HuH-7.5 (cell line): ENCODE data around the gene TOMM34.
A peak's percentile ranks its signal among the peaks of the same experiment; 100 is the strongest.

Experiments
- DNase-seq: peaks from one replicate; pipeline ENCODE4 v3.0.0; 2011; ENCODE audit warnings: low spot score

The TOMM34 gene

GRCh38 chr20:44930517-44931168 is 29.6 kb downstream of the TOMM34 start:
- no peak for DNase-seq

DNA sequence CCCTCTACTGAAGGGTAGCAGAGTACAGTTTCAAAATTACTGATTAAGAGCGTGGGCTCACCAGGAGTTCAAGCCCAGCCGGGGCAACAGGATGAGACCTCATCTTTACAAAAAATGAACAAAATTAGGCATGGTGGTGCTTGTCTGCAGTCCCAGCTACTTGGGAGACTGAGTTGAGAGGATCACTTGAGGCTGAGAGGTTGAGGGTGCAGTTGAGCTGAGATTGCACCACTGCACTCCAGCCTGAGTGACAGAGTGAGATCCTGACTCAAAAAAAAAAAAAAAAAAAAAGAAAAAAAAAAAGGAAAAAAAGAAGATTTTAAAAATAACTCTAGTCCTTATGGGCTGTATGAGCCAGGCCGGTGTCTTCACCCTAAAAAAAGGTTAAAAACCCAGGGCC is 31.6 kb downstream of the TOMM34 start:
- no peak for DNase-seq

- DNase-seq: no peak
These were observed 35.7 kb downstream of the TOMM34 start for GRCh38 chr20:44924541-44924940.

DNA sequence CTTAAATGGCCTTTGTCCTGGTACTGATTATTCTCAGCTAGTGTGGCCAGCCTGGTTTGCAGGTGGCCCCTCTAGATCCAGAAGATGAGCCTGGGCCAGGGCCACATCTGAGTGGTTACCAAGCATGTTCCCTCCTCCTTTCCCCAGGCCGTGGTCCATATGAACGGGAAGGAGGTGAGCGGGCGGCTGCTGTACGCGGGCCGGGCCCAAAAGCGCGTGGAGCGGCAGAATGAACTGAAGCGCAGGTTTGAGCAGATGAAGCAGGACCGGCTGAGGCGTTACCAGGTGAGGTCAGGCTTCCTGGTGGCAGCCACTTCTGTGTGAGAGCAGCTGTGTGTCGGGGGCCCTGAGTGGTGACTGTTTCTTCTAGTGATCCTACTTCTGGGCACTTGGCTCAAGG is 38.8 kb downstream of the TOMM34 start:
- DNase-seq: no peak

GRCh38 chr20:44918761-44919160 is 41.4 kb downstream of the TOMM34 start:
- no peak for DNase-seq

DNA sequence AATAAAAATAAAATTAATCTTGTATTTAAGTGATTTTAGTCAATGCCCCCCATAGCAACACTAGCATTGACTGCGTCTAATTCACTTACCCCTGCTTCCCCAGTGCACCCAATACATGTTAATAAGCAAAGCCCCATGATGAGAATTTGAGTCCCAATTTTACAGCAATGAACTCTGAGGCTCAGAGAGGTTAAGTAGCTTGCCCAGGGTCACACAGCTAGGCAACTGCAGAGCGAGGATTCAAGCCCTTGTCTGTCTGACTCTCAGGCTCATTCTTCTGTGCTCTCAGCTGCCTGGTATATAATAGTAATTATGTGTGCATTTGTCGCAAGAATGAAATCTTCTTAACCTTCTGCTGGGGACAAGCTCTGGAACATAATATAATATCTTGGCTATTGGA is 41.9 kb downstream of the TOMM34 start:
- DNase-seq: no peak

DNA sequence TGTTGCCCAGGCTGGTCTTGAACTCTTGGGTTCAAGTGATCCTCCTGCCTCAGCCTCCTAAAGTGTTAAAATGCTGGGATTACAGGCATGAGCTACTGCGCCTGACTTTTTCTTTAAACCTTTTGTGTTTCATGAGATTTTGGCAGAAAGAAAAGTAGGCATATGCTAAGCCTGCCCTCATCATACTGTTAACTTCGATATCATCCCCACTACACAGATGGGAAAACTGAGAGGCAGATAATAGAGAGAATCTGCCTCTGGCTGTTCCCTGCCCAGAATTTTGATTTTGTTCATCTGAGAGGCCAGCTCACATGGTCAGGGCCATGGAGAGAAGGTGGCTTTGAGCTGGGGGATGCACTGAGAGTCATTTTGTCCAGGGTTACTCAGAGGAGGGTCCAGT is 42.8 kb downstream of the TOMM34 start:
- DNase-seq: no peak

DNA sequence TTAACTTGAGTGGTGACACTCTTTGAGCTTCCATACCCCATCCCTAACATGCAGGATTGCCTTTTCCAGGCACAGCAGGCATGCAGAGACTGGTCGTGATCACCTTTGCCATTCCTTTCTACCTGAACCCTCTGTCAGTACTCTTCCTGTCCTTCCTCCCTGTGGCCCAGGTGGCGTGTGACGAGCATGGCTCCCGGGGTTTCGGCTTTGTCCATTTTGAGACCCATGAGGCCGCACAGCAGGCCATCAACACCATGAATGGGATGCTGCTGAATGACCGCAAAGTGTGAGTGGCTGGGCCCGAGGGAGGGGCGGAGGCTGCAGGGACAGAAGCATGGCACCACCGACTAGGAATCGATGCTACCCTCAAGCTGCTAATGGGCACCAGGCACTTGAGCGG is 43.6 kb downstream of the TOMM34 start:
- DNase-seq: no peak

GRCh38 chr20:44914924-44915323 is 45.3 kb downstream of the TOMM34 start:
- no peak for DNase-seq

- DNase-seq: no peak
These were observed 48.0 kb downstream of the TOMM34 start for GRCh38 chr20:44912189-44912588.

DNA sequence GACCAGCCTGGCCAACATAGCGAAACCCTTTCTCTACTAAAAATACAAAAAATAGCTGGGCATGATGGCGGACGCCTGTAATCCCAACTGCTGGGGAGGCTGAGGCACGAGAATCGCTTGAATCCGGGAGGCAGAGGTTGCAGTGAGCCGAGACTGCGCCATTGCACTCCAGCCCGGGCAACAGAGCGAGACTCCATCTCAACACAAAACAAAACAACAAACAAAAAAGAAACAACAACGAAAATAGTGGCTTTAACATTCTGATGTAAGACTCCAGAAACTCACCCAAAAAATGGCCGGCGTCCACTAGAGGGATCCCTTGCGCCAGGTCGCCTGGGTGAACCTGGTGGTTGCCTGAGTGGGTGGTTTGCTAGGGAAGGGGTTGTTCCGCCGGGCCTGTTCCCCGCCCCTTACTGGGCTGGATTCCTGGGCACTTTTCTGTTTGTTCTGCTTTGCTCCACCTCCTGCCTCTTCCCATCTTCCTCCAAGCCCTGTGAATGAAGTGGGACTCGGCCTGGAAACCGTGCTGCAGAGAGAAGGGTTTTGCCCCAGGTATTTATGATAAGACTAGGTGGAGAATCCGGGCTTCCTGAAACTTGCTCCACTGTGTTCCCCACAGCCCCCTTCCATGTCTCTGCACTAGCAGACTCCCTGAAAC is 48.8 kb downstream of the TOMM34 start:
- peak; percentile 96 for DNase-seq

DNA sequence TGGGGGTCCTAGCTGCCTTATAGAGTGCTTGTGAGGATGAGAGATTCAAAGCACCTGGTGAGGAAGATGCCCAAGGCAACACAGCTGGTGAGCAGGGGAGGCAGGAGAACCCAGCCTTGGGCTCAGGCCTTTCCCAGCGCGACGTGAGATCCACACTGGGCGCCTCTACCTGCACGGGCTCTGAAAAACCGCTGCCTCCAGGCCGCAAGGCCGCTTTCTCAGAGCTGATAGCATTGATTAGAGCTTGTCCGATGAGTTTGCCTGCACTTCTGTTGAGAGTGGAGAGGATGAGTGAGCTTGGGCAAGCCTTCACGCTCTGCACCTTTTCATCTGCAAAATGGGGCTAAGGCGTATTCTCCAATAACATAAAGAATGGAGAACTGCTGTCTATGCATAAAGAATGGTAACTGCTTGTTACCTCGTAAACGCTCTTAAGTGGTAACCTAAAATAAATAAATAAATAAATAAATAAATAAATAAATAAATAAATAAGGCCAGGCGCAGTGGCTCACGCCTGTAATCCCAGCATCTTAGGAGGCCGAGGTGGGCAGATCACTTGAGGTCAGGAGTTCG is 49.4 kb downstream of the TOMM34 start:
- peak; percentile 29 for DNase-seq

- DNase-seq: peak; percentile 71
These were observed 50.1 kb downstream of the TOMM34 start, which contains the start of gene PABPC1L for GRCh38 chr20:44909872-44910689. TSS of gene PABPC1L (plus strand) at chr20:44910060. CDS start at chr20:44910144, 84 bp downstream.

DNA sequence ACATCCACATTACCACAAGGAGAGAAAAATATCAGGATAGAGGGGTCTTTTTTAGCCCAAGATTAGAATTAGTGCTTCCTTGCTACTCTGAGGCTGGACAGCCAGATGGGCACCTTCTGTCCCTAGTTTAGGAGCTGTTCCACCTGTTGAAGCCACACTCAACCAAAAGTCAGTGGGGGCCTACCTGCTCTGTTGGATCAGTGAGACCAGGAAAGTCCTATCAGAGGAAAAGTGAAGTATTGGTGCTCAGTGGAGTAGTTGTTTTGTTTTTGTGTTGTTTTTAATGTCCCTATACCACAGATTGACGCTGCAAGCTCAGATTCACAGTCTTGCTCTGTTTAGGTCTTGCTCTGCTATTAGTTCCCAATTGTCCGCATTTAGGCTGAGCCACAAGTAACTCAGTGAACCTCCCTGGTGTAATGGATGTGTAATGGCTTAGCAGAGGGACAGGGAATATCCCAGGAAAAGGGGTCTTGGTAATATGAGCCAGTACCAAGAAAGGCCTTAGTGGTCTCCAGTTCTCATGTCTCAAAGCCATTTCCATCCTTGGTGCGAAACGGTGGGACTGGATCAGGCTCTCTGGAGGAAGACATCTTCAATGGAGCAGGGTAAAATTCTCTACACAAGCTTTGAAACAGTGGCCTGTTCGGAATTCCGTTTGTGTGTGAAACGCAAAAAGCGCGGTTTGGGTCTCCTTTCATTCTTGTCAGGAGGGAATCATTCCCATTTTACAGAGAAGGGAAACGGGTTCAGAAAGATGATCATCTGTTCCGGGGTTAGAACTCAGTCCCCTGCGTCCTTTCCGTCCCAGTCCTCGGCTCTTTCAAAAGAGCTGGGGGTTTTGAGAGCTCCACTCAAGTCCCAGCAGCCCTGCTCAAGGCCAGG is 51.0 kb downstream of the TOMM34 start:
- DNase-seq: no peak

GRCh38 chr20:44904377-44904776 is 55.8 kb downstream of the TOMM34 start:
- no peak for DNase-seq

- no peak for DNase-seq
These were observed 58.2 kb downstream of the TOMM34 start for GRCh38 chr20:44901974-44902373.

GRCh38 chr20:44900231-44900854 is 59.9 kb downstream of the TOMM34 start:
- no peak for DNase-seq

DNA sequence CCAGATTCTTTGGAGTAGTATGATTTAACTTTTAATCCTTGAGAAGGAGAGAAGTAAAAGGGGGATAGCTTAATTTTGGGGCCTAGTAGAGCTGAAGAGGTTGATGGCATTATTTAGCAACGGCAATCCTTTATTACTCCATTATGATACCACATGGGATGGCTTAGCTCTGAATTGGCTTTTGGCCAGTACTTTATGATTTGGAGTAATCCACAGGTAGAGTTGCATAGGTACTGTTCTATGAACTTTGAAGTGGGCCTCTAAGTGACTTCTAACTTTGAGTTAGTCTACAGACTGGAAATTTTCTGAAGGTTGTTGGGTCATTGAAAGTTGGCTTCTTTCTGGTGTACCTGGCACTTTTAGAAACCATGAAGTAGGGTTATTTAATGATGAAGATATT is 63.1 kb downstream of the TOMM34 start:
- no peak for DNase-seq

- no peak for DNase-seq
These were observed 63.6 kb downstream of the TOMM34 start for GRCh38 chr20:44896583-44896982.

- no peak for DNase-seq
These were observed 65.2 kb downstream of the TOMM34 start for GRCh38 chr20:44894959-44895358.
